H1 (cell line): ENCODE measurements around the gene BIVM. TPM values are rescaled to one million over a fixed set of nuclear protein-coding genes. Genes with fewer than 3 reads are reported as not detected.

Source experiments
- CTCF ChIA-PET: fragments of 300-600 bp; sonication (Branson Sonifier 250); formaldehyde crosslinking; loops from one replicate; lab custom pipeline; 2021; ENCODE audit not compliant: partially characterized antibody; lab: Charles Lee
- POLR2A ChIA-PET: fragments of 300-600 bp; sonication (Branson Sonifier 250); formaldehyde crosslinking; loops from one replicate; lab custom pipeline; 2021; ENCODE audit warnings: inconsistent platforms; ENCODE audit not compliant: partially characterized antibody; lab: Charles Lee
- DNase-seq, 2 experiments: peaks; one replicate each; pipeline versions ENCODE4 v3.0.0 to v3.0.0-alpha.2; 2010 to 2022; ENCODE audit warnings: low spot score in 2 of 2, low read depth in 1 of 2, mixed read lengths in 1 of 2
- FAIRE-seq: peaks from 2 replicates; lab custom pipeline; 2011; peaks lifted over from hg19 to GRCh38; lab: Jason Lieb, UNC
- H2AFZ ChIP-seq: 2 replicates; pipeline ENCODE4 v1.8.1; 2012; ENCODE audit warnings: low read length, inconsistent platforms
- H2AK5ac ChIP-seq: 2 replicates; pipeline ENCODE4 v1.6.1; 2013; ENCODE audit warnings: low read depth, low read length
- H2BK120ac ChIP-seq: replicated peaks from 2 replicates; pipeline ENCODE3; 2013; ENCODE audit warnings: low read depth, low read length, inconsistent platforms
- H2BK12ac ChIP-seq: 2 replicates; pipeline ENCODE4 v1.6.1; 2013; ENCODE audit warnings: low read depth, low read length
- H2BK15ac ChIP-seq: 2 replicates; pipeline ENCODE4 v1.6.1; 2013; ENCODE audit warnings: low read length
- H2BK20ac ChIP-seq: 2 replicates; pipeline ENCODE4 v1.6.1; 2013; ENCODE audit warnings: low read length
- H2BK5ac ChIP-seq: 2 replicates; pipeline ENCODE4 v1.6.1; 2013; ENCODE audit warnings: low read depth, low read length
- H3K14ac ChIP-seq: 2 replicates; pipeline ENCODE4 v1.6.1; 2013; ENCODE audit warnings: inconsistent platforms; ENCODE audit not compliant: insufficient read length
- H3K18ac ChIP-seq: 2 replicates; pipeline ENCODE4 v1.6.1; 2013; ENCODE audit warnings: low read length; ENCODE audit errors: extremely low read depth
- H3K23ac ChIP-seq: 2 replicates; pipeline ENCODE4 v1.6.1; 2013; ENCODE audit warnings: inconsistent platforms; ENCODE audit not compliant: insufficient read length
- H3K23me2 ChIP-seq: 2 replicates; pipeline ENCODE4 v1.6.1; 2013; ENCODE audit warnings: low read depth, low read length
- H3K27ac ChIP-seq: 2 replicates; pipeline ENCODE4 v1.6.1; 2011; ENCODE audit warnings: low read depth, low read length, inconsistent platforms
- H3K27me3 ChIP-seq, 4 experiments: replicated peaks in 1 of 4; 1 replicate in 1 of 4; 2 replicates in 3 of 4; pipeline versions ENCODE4 v1.6.1 to v1.8.1; 2011 to 2013; ENCODE audit warnings: low read length in 3 of 4, mild to moderate bottlenecking in 3 of 4, inconsistent platforms in 2 of 4, mixed read lengths in 2 of 4, moderate library complexity in 1 of 4; ENCODE audit not compliant: control insufficient read depth in 3 of 4, insufficient read depth in 3 of 4; ENCODE audit errors: extremely low read depth in 1 of 4
- H3K36me3 ChIP-seq, 4 experiments: 2 replicates each; pipeline versions ENCODE4 v1.6.1 to v1.8.1; 2011 to 2013; ENCODE audit warnings: mild to moderate bottlenecking in 4 of 4, low read length in 3 of 4, moderate library complexity in 2 of 4, control low read depth in 1 of 4, inconsistent platforms in 1 of 4; ENCODE audit not compliant: insufficient read depth in 4 of 4, control insufficient read depth in 2 of 4
- H3K4ac ChIP-seq: replicated peaks from 2 replicates; pipeline ENCODE3; 2013; ENCODE audit warnings: low read length, low read depth, mixed read lengths, inconsistent platforms; ENCODE audit not compliant: insufficient read length
- H3K4me1 ChIP-seq, 4 experiments: replicated peaks in 1 of 4; 1 replicate in 1 of 4; 2 replicates in 3 of 4; pipeline versions ENCODE4 v1.6.1 to v1.8.1; 2011 to 2013; ENCODE audit warnings: low read length in 3 of 4, inconsistent platforms in 2 of 4, mixed read lengths in 1 of 4; ENCODE audit not compliant: insufficient read depth in 4 of 4, control insufficient read depth in 3 of 4
- H3K4me2 ChIP-seq, 2 experiments: 2 replicates each; pipeline versions ENCODE4 v1.6.1 to v1.8.1; 2011 to 2013; ENCODE audit warnings: low read depth in 2 of 2, low read length in 2 of 2, control low read depth in 1 of 2, inconsistent platforms in 1 of 2, mild to moderate bottlenecking in 1 of 2; ENCODE audit not compliant: insufficient read depth in 1 of 2
- H3K4me3 ChIP-seq, 4 experiments: fragments of 200-600, 300-600 bp in 1 of 4; sonication (generic), shearing (Covaris generic), sonication (Bioruptor Twin) in 1 of 4; 2 replicates each; pipeline versions ENCODE4 v1.5.1 to v1.8.1; 2011 to 2016; ENCODE audit warnings: low read length in 4 of 4, low read depth in 3 of 4, control low read depth in 2 of 4, inconsistent platforms in 2 of 4, mild to moderate bottlenecking in 2 of 4, mixed read lengths in 1 of 4, moderate library complexity in 1 of 4; ENCODE audit not compliant: insufficient read depth in 2 of 4; ENCODE audit errors: extremely low read depth in 1 of 4
- H3K56ac ChIP-seq: replicated peaks from 2 replicates; pipeline ENCODE3; 2013; ENCODE audit warnings: low read depth, mild to moderate bottlenecking, mixed read lengths, low read length, inconsistent platforms; ENCODE audit not compliant: insufficient read length
- H3K79me1 ChIP-seq: 2 replicates; pipeline ENCODE4 v1.6.1; 2013; ENCODE audit warnings: low read depth, low read length, control low read depth
- H3K79me2 ChIP-seq, 2 experiments: 2 replicates each; pipeline versions ENCODE4 v1.6.1 to v1.8.1; 2012 to 2013; ENCODE audit warnings: low read length in 2 of 2, mild to moderate bottlenecking in 2 of 2, inconsistent platforms in 1 of 2; ENCODE audit not compliant: insufficient read depth in 2 of 2, control insufficient read depth in 1 of 2
- H3K9ac ChIP-seq, 4 experiments: replicated peaks in 1 of 4; 1 replicate in 1 of 4; 2 replicates in 3 of 4; pipeline versions ENCODE4 v1.6.1 to v1.8.1; 2011 to 2013; ENCODE audit warnings: low read depth in 3 of 4, low read length in 3 of 4, control low read depth in 2 of 4, mild to moderate bottlenecking in 2 of 4, moderate library complexity in 2 of 4, inconsistent platforms in 1 of 4; ENCODE audit errors: extremely low read depth in 1 of 4
- H3K9me3 ChIP-seq, 2 experiments: 2 replicates each; pipeline versions ENCODE4 v1.6.1 to v1.8.1; 2012 to 2013; ENCODE audit warnings: mild to moderate bottlenecking in 2 of 2, moderate library complexity in 2 of 2, control low read depth in 1 of 2, inconsistent platforms in 1 of 2, low read depth in 1 of 2, low read length in 1 of 2, mixed read lengths in 1 of 2; ENCODE audit not compliant: insufficient read depth in 2 of 2
- H4K20me1 ChIP-seq, 2 experiments: replicated peaks in 1 of 2; 2 replicates each; pipeline versions ENCODE3 to v1.8.1; 2011 to 2013; ENCODE audit warnings: inconsistent platforms in 2 of 2, low read length in 2 of 2, mild to moderate bottlenecking in 1 of 2; ENCODE audit not compliant: insufficient read depth in 2 of 2, control insufficient read depth in 1 of 2
- H4K5ac ChIP-seq: 2 replicates; pipeline ENCODE4 v1.6.1; 2013; ENCODE audit warnings: low read length, low read depth, mixed read lengths, inconsistent platforms; ENCODE audit not compliant: insufficient read length
- H4K8ac ChIP-seq: 2 replicates; pipeline ENCODE4 v1.8.0; 2013; ENCODE audit warnings: mild to moderate bottlenecking, moderate library complexity, low read length, inconsistent platforms; ENCODE audit not compliant: insufficient read depth; ENCODE audit errors: extremely low read depth
- H4K91ac ChIP-seq: replicated peaks from 2 replicates; pipeline ENCODE3; 2013; ENCODE audit warnings: low read length, mixed read lengths, inconsistent platforms; ENCODE audit not compliant: insufficient read length
- CBX5 ChIP-seq: fragments of 300-800, 300-1000 bp; sonication (generic); IDR thresholded peaks from 2 replicates; pipeline ENCODE4 v1.7.1; 2016; ENCODE audit warnings: antibody characterized with exemption, low read length, low read depth
- CBX8 ChIP-seq: fragments of 300-800, 300-1000 bp; sonication (generic); IDR thresholded peaks from 2 replicates; pipeline ENCODE4 v1.7.1; 2016; ENCODE audit warnings: low read depth, low read length, borderline replicate concordance
- GABPA ChIP-seq: IDR thresholded peaks from 2 replicates; pipeline ENCODE4 v1.6.1; 2011; ENCODE audit warnings: mild to moderate bottlenecking, low read length, moderate library complexity, borderline replicate concordance; ENCODE audit not compliant: insufficient read depth
- HDAC2 ChIP-seq, 2 experiments: fragments of 300-600 bp in 1 of 2; sonication (generic) in 1 of 2; IDR thresholded peaks; 2 replicates each; pipeline ENCODE4 v1.6.1; 2011 to 2012; ENCODE audit warnings: low read depth in 2 of 2, low read length in 2 of 2, mild to moderate bottlenecking in 2 of 2, moderate library complexity in 2 of 2, borderline replicate concordance in 1 of 2, inconsistent platforms in 1 of 2
- KDM1A ChIP-seq: fragments of 200-600, 300-600 bp; sonication (generic); IDR thresholded peaks from 2 replicates; pipeline ENCODE4 v1.7.1; 2016; ENCODE audit warnings: mild to moderate bottlenecking, low read length, borderline replicate concordance
- NRF1 ChIP-seq: IDR thresholded peaks from 2 replicates; pipeline ENCODE4 v1.6.1; 2011; ENCODE audit warnings: mild to moderate bottlenecking, low read depth, low read length, improper control_type of control experiment
- RFX5 ChIP-seq: IDR thresholded peaks from 2 replicates; pipeline ENCODE4 v1.6.1; 2011; ENCODE audit warnings: low read depth, low read length, improper control_type of control experiment, borderline replicate concordance
- RNF2 ChIP-seq: fragments of 200-900, 300-1000 bp; sonication (generic); IDR thresholded peaks from 2 replicates; pipeline ENCODE4 v1.7.1; 2016; ENCODE audit warnings: borderline replicate concordance, low read depth, mild to moderate bottlenecking, antibody characterized with exemption, low read length; ENCODE audit not compliant: poor library complexity, severe bottlenecking; ENCODE audit errors: missing control alignments
- RXRA ChIP-seq: IDR thresholded peaks from 2 replicates; pipeline ENCODE4 v1.6.1; 2011; ENCODE audit warnings: low read depth, mild to moderate bottlenecking, low read length, moderate library complexity; ENCODE audit not compliant: insufficient read depth
- SP1 ChIP-seq: IDR thresholded peaks from 2 replicates; pipeline ENCODE4 v1.6.1; 2011; ENCODE audit warnings: low read depth, low read length
- WGBS, 2 experiments: shearing (Covaris generic) in 1 of 2; methylation state at CpG; one replicate each; pipeline versions ENCODE4 v1.1.6 to v1.1.7; 2013 to 2015; ENCODE audit warnings: low lambda C conversion rate in 2 of 2, mixed read lengths in 2 of 2, inconsistent platforms in 1 of 2, low coverage in 1 of 2, missing lambda C conversion rate in 1 of 2; ENCODE audit not compliant: insufficient replicate concordance in 2 of 2, insufficient coverage in 1 of 2, insufficient read length in 1 of 2; ENCODE audit errors: extremely low coverage in 1 of 2, missing lambda C conversion rate in 1 of 2; 5-methylcytosine and 5-hydroxymethylcytosine counted together
- polyA plus RNA-seq, 7 experiments: library from polyadenylated mRNA; depleted of rRNA in 3 of 7; stranded (reverse) in 5 of 7; unstranded in 2 of 7; fragments of >200 nt in 5 of 7; fragments of 200-250 nt in 2 of 7; gene quantifications; 1 replicate in 5 of 7; 2 replicates in 1 of 7; 4 replicates in 1 of 7; pipeline versions ENCODE4 v1.2.1 to v1.2.3, GENCODE V29; 2011 to 2013; ENCODE audit warnings: missing spikeins in 2 of 7, mixed read lengths in 2 of 7
- total RNA-seq: library from RNA; stranded (reverse); fragmentation: NEBNext Ultra II Directional; extraction: Animal tissue kit (Norgen Biotek cat#: 25700); gene quantifications from 2 replicates; pipeline ENCODE4 v1.2.1, GENCODE V29; 2021
- TF ChIP-seq, protein P1 (sequence below), 3 experiments: IDR thresholded peaks; 1 replicate in 2 of 3; 2 replicates in 1 of 3; pipeline versions ENCODE4 v1.5.1 to v1.6.1; 2011; ENCODE audit warnings: low read length in 3 of 3, mild to moderate bottlenecking in 3 of 3, inconsistent platforms in 2 of 3, low read depth in 1 of 3, moderate library complexity in 1 of 3; ENCODE audit not compliant: insufficient read depth in 1 of 3; ENCODE audit errors: control extremely low read depth in 1 of 3

The BIVM gene
- total and polyA plus RNA-seq, 2 of the 8 experiments (the other 6 are each of a cell fraction or from before 2014, with no cell fraction given) = 1.8 to 5.5 TPM

DNA sequence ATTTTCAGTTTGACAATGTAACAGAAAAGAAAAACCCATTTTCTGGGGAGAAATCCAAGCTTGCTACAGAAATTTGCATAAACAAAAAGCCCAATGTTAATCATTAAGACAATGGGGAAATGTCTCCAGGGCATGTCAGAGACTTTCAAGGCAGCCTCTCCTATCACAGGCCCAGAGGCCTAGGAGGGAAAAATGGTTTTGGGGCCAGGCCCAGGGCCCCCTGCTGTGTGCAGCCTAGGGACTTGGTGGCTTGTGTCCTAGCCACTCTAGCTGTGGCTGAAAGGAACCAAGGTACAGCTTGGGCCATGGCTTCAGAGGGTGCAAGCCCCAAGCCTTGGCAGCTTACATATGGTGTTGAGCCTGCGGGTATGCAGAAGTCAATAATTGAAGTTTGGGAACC, 17.3 kb upstream of the BIVM start:
- FAIRE-seq = no peak
- TF ChIP-seq RNF2 (no peak), GABPA (no peak), KDM1A (no peak), RFX5 (no peak), HDAC2 (IDR thresholded peaks at IDR 0.05; ENCODE audit: borderline replicate concordance in 1 of 2, low read depth in 2 of 2, low read length in 2 of 2) (no peak), RXRA (no peak), SP1 (no peak), CBX8 (no peak), CBX5 (no peak), NRF1 (no peak)
- TF ChIP-seq, protein P1, sequence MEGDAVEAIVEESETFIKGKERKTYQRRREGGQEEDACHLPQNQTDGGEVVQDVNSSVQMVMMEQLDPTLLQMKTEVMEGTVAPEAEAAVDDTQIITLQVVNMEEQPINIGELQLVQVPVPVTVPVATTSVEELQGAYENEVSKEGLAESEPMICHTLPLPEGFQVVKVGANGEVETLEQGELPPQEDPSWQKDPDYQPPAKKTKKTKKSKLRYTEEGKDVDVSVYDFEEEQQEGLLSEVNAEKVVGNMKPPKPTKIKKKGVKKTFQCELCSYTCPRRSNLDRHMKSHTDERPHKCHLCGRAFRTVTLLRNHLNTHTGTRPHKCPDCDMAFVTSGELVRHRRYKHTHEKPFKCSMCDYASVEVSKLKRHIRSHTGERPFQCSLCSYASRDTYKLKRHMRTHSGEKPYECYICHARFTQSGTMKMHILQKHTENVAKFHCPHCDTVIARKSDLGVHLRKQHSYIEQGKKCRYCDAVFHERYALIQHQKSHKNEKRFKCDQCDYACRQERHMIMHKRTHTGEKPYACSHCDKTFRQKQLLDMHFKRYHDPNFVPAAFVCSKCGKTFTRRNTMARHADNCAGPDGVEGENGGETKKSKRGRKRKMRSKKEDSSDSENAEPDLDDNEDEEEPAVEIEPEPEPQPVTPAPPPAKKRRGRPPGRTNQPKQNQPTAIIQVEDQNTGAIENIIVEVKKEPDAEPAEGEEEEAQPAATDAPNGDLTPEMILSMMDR (IDR thresholded peaks at IDR 0.05; ENCODE audit: control extremely low read depth in 1 of 3, insufficient read depth in 1 of 3, low read depth in 1 of 3, low read length in 3 of 3) = no peak

More for the DNA sequence above, 17.3 kb upstream of the BIVM start:
- Histone ChIP-seq H4K5ac (no peak overlapping the region), H2AFZ (no peak overlapping the region), H4K20me1 (no peaks in the 10 kb centered on the region), H3K9ac (no peak overlapping the region), H3K36me3 (peaks cover 0 to 6% (median 1%) of the 10 kb centered on the region in 4 experiments; a peak in 3 of 8 replicates), H3K27ac (no peak overlapping the region), H3K4me3 (no peak overlapping the region), H3K4me1 (no peaks in the 10 kb centered on the region), H3K4me2 (no peak overlapping the region), H3K14ac (no peak overlapping the region), H4K91ac (no peak overlapping the region), H2BK20ac (no peak overlapping the region), H3K23ac (no peak overlapping the region), H3K27me3 (no peaks in the 10 kb centered on the region), H3K79me1 (no peaks in the 10 kb centered on the region), H2BK120ac (no peak overlapping the region), H2BK12ac (no peak overlapping the region), H2BK15ac (no peak overlapping the region), H3K79me2 (no peaks in the 10 kb centered on the region), H2BK5ac (no peak overlapping the region), H3K23me2 (no peaks in the 10 kb centered on the region), H3K56ac (no peak overlapping the region), H2AK5ac (no peak overlapping the region), H4K8ac (no peak overlapping the region), H3K4ac (no peak overlapping the region), H3K9me3 (peaks cover 7 to 8% of the 10 kb centered on the region in 2 experiments; a peak in 3 of 4 replicates), H3K18ac (no peak overlapping the region)
- DNase-seq = no peak
- CTCF ChIA-PET = no interaction called here
- POLR2A ChIA-PET = no interaction called here
- 90% methylated on average over 1 of the region's 1 CpG; no CpG with 5 or more reads in 1 of the 2 experiments for WGBS, 2 experiments
